GM19238 (cell line): ENCODE results near the gene MITF.
"Not testable (repeated sequence)": the region's sequence is repeated elsewhere in the genome, so short reads cannot be mapped to it uniquely, and the experiment has no call there.

ENCODE experiments used
- DNase-seq: peaks from one replicate; pipeline ENCODE4 v3.0.0; 2011; ENCODE audit warnings: low spot score; ENCODE audit not compliant: insufficient read length

Gene MITF

GRCh38 chr3:69913422-69913821 is 174.2 kb downstream of the MITF start:
- no peak for DNase-seq

- no peak for DNase-seq
Observed at GRCh38 chr3:69914395-69914794, 175.1 kb downstream of the MITF start.

GRCh38 chr3:69915726-69916125 is 176.5 kb downstream of the MITF start:
- DNase-seq = no peak

- DNase-seq = not testable (repeated sequence)
Observed at GRCh38 chr3:69920009-69920408, 180.7 kb downstream of the MITF start.

- no peak for DNase-seq
Observed at GRCh38 chr3:69921651-69922050, 182.4 kb downstream of the MITF start.

- no peak for DNase-seq
Observed at GRCh38 chr3:69922521-69923000, 183.3 kb downstream of the MITF start.

- DNase-seq = no peak
Observed at GRCh38 chr3:69925506-69925905, 186.2 kb downstream of the MITF start.

- no peak for DNase-seq
Observed at GRCh38 chr3:69926385-69926784, 187.1 kb downstream of the MITF start.

- DNase-seq = no peak
Observed at GRCh38 chr3:69927571-69927970, 188.3 kb downstream of the MITF start.

GRCh38 chr3:69929019-69929418 is 189.8 kb downstream of the MITF start:
- DNase-seq = no peak

GRCh38 chr3:69930564-69930963 is 191.3 kb downstream of the MITF start:
- no peak for DNase-seq

GRCh38 chr3:69932087-69932486 is 192.8 kb downstream of the MITF start:
- no peak for DNase-seq

GRCh38 chr3:69932501-69932900 is 193.2 kb downstream of the MITF start:
- DNase-seq = no peak

GRCh38 chr3:69934398-69934797 is 195.1 kb downstream of the MITF start:
- DNase-seq = no peak

- no peak for DNase-seq
Observed at GRCh38 chr3:69936266-69936665, 197.0 kb downstream of the MITF start.

- no peak for DNase-seq
Observed at GRCh38 chr3:69938061-69938460, 198.8 kb downstream of the MITF start.

- DNase-seq = no peak
Observed at GRCh38 chr3:69938931-69939330, 199.7 kb downstream of the MITF start.

GRCh38 chr3:69941037-69941436 is 201.8 kb downstream of the MITF start:
- no peak for DNase-seq

- no peak for DNase-seq
Observed at GRCh38 chr3:69941439-69942176, 202.3 kb downstream of the MITF start.

GRCh38 chr3:69944931-69945493 is 205.7 kb downstream of the MITF start:
- DNase-seq = no peak

GRCh38 chr3:69948246-69948862 is 209.1 kb downstream of the MITF start:
- no peak for DNase-seq

- no peak for DNase-seq
Observed at GRCh38 chr3:69951616-69952015, 212.4 kb downstream of the MITF start.

GRCh38 chr3:69959581-69959980 is 220.3 kb downstream of the MITF start:
- DNase-seq = no peak
